ENCODE measurements around the gene ERICH4.

- TF ChIP-seq POLR2A (IDR thresholded peaks at IDR 0.05) (no peak), CTCF (IDR thresholded peaks at IDR 0.05) (no peak), POLR2AphosphoS5 (IDR thresholded peaks at IDR 0.05) (no peak)
Measured at GRCh38 chr19:41399525-41399924, 43.4 kb upstream of the ERICH4 start.

Data from gastroesophageal sphincter (tissue), 3 donors.